IMR-90 (cell line): Measurements from ENCODE around the gene PPP5C. TPM values are rescaled to one million over a fixed set of nuclear protein-coding genes. Genes with fewer than 3 reads are reported as not detected.

Experiments used
- ATAC-seq: fragments of 200-7000 bp; cut with Tn5 transposase; 2 replicates; pipeline ENCODE4 v1.9.1; 2020; ENCODE audit warnings: low read depth, mild to moderate bottlenecking, moderate library complexity
- BruUV-seq: library from RNA; stranded (reverse); fragments of 400-500 nt; replicated peaks from 2 replicates; lab custom pipeline; 2021; lab: Mats Ljungman, UMichigan
- CTCF ChIA-PET: fragments of 300-600 bp; formaldehyde crosslinking; extraction: SDS; loops from one replicate; lab custom pipeline; 2021; ENCODE audit warnings: antibody characterized with exemption; lab: Yijun Ruan, JAX
- POLR2A ChIA-PET: fragments of 300-600 bp; sonication (Branson Sonifier 250); formaldehyde crosslinking; loops from one replicate; lab custom pipeline; 2022; ENCODE audit warnings: antibody characterized with exemption; ENCODE audit not compliant: unreplicated experiment; lab: Charles Lee
- DNase-seq: peaks from one replicate; pipeline ENCODE4 v3.0.0; 2013
- H2AFZ ChIP-seq: replicated peaks from 2 replicates; pipeline ENCODE3; 2013; ENCODE audit warnings: low read length, mild to moderate bottlenecking; ENCODE audit not compliant: poor library complexity
- H2AK5ac ChIP-seq: 2 replicates; pipeline ENCODE4 v1.6.1; 2013; ENCODE audit warnings: low read depth, low read length, inconsistent platforms
- H2AK9ac ChIP-seq: replicated peaks from 2 replicates; pipeline ENCODE3; 2013; ENCODE audit warnings: mild to moderate bottlenecking, low read depth, low read length, moderate library complexity; ENCODE audit not compliant: poor library complexity
- H2BK120ac ChIP-seq: 2 replicates; pipeline ENCODE4 v1.6.1; 2013; ENCODE audit warnings: low read depth, low read length, inconsistent platforms
- H2BK15ac ChIP-seq: 3 replicates; pipeline ENCODE4 v1.6.1; 2013; ENCODE audit warnings: low read depth, low read length, inconsistent platforms
- H2BK20ac ChIP-seq: 2 replicates; pipeline ENCODE4 v1.6.1; 2013; ENCODE audit warnings: low read depth, mild to moderate bottlenecking, inconsistent platforms, low read length, moderate library complexity
- H2BK5ac ChIP-seq: 2 replicates; pipeline ENCODE4 v1.6.1; 2013; ENCODE audit warnings: mild to moderate bottlenecking, low read depth, low read length, inconsistent platforms; ENCODE audit not compliant: poor library complexity, severe bottlenecking
- H3K14ac ChIP-seq: replicated peaks from 2 replicates; pipeline ENCODE4 v1.6.1; 2013; ENCODE audit warnings: low read depth, low read length, inconsistent platforms
- H3K18ac ChIP-seq: 2 replicates; pipeline ENCODE4 v1.6.1; 2013; ENCODE audit warnings: low read depth, low read length, control low read depth
- H3K23ac ChIP-seq: 2 replicates; pipeline ENCODE4 v1.6.1; 2013; ENCODE audit warnings: low read depth, low read length, inconsistent platforms
- H3K27ac ChIP-seq: 2 replicates; pipeline ENCODE4 v1.5.1; 2013; ENCODE audit warnings: mild to moderate bottlenecking, control low read depth, low read length; ENCODE audit not compliant: insufficient read depth
- H3K27me3 ChIP-seq: 2 replicates; pipeline ENCODE4 v1.6.1; 2013; ENCODE audit warnings: low read length; ENCODE audit not compliant: control insufficient read depth, insufficient read depth
- H3K36me3 ChIP-seq: 2 replicates; pipeline ENCODE4 v1.6.1; 2013; ENCODE audit warnings: low read length, mixed read lengths; ENCODE audit not compliant: control insufficient read depth, insufficient read depth
- H3K4ac ChIP-seq: 2 replicates; pipeline ENCODE4 v1.6.1; 2013; ENCODE audit warnings: low read depth, low read length, inconsistent platforms
- H3K4me1 ChIP-seq: 2 replicates; pipeline ENCODE4 v1.6.1; 2013; ENCODE audit warnings: low read length, mixed read lengths; ENCODE audit not compliant: control insufficient read depth, insufficient read depth
- H3K4me2 ChIP-seq: 2 replicates; pipeline ENCODE4 v1.6.1; 2013; ENCODE audit warnings: low read depth, mild to moderate bottlenecking, control low read depth, low read length, moderate library complexity
- H3K4me3 ChIP-seq: 2 replicates; pipeline ENCODE4 v1.5.1; 2013; ENCODE audit warnings: low read depth, mild to moderate bottlenecking, control low read depth, low read length, moderate library complexity; ENCODE audit not compliant: insufficient read depth
- H3K56ac ChIP-seq: 2 replicates; pipeline ENCODE4 v1.6.1; 2013; ENCODE audit warnings: low read length, inconsistent platforms; ENCODE audit not compliant: insufficient read depth; ENCODE audit errors: extremely low read depth
- H3K79me1 ChIP-seq, 2 experiments: 2 replicates each; pipeline ENCODE4 v1.6.1; 2013; ENCODE audit warnings: low read length in 2 of 2, inconsistent platforms in 1 of 2, low read depth in 1 of 2
- H3K9ac ChIP-seq: 2 replicates; pipeline ENCODE4 v1.6.1; 2013; ENCODE audit warnings: low read depth, low read length, control low read depth
- H3K9me1 ChIP-seq: 2 replicates; pipeline ENCODE4 v1.6.1; 2013; ENCODE audit warnings: low read length, inconsistent platforms; ENCODE audit not compliant: insufficient read depth
- H3K9me3 ChIP-seq: 2 replicates; pipeline ENCODE4 v1.6.1; 2013; ENCODE audit warnings: low read length; ENCODE audit not compliant: control insufficient read depth, insufficient read depth
- H4K20me1 ChIP-seq: 2 replicates; pipeline ENCODE4 v1.6.1; 2013; ENCODE audit warnings: low read length, inconsistent platforms; ENCODE audit not compliant: insufficient read depth
- H4K5ac ChIP-seq: 2 replicates; pipeline ENCODE4 v1.6.1; 2013; ENCODE audit warnings: mild to moderate bottlenecking, low read depth, low read length, control low read depth
- H4K8ac ChIP-seq, 2 experiments: 2 replicates each; pipeline ENCODE4 v1.6.1; 2013; ENCODE audit warnings: low read depth in 2 of 2, low read length in 2 of 2, control low read depth in 1 of 2, inconsistent platforms in 1 of 2
- H4K91ac ChIP-seq: 2 replicates; pipeline ENCODE4 v1.6.1; 2013; ENCODE audit warnings: low read depth, low read length, inconsistent platforms; ENCODE audit not compliant: insufficient read depth
- BHLHE40 ChIP-seq: fragments of 150-350 bp; IDR thresholded peaks from 2 replicates; pipeline ENCODE4 v1.6.1; 2016; ENCODE audit warnings: mild to moderate bottlenecking, low read depth, low read length
- CEBPB ChIP-seq: IDR thresholded peaks from 2 replicates; pipeline ENCODE4 v1.6.1; 2012; ENCODE audit warnings: low read depth, low read length, improper control_type of control experiment
- ELK1 ChIP-seq: fragments of 150-350 bp; IDR thresholded peaks from 2 replicates; pipeline ENCODE4 v1.6.1; 2016; ENCODE audit warnings: low read depth, mild to moderate bottlenecking, low read length, moderate library complexity, borderline replicate concordance
- FOS ChIP-seq: fragments of 150-350 bp; IDR thresholded peaks from 2 replicates; pipeline ENCODE4 v1.6.1; 2016; ENCODE audit warnings: low read depth, low read length
- MAFK ChIP-seq: IDR thresholded peaks from 2 replicates; pipeline ENCODE4 v1.6.1; 2012; ENCODE audit warnings: low read depth, low read length, improper control_type of control experiment
- MAZ ChIP-seq: IDR thresholded peaks from 2 replicates; pipeline ENCODE4 v1.6.1; 2012; ENCODE audit warnings: low read depth, mild to moderate bottlenecking, low read length, improper control_type of control experiment, moderate library complexity, borderline replicate concordance
- MXI1 ChIP-seq: IDR thresholded peaks from 2 replicates; pipeline ENCODE4 v1.6.1; 2012; ENCODE audit warnings: low read depth, mild to moderate bottlenecking, low read length, moderate library complexity, borderline replicate concordance
- NFE2L2 ChIP-seq: fragments of 150-350 bp; IDR thresholded peaks from 2 replicates; pipeline ENCODE4 v1.6.1; 2016; ENCODE audit warnings: low read depth, mild to moderate bottlenecking, low read length
- POLR2A ChIP-seq: IDR thresholded peaks from 2 replicates; pipeline ENCODE4 v1.6.1; 2012; ENCODE audit warnings: mild to moderate bottlenecking, low read depth, low read length
- RCOR1 ChIP-seq: IDR thresholded peaks from 2 replicates; pipeline ENCODE4 v1.6.1; 2012; ENCODE audit warnings: mild to moderate bottlenecking, low read length, improper control_type of control experiment; ENCODE audit not compliant: insufficient replicate concordance
- RFX5 ChIP-seq: IDR thresholded peaks from 2 replicates; pipeline ENCODE4 v1.8.0; 2012; ENCODE audit warnings: low read depth, mild to moderate bottlenecking, low read length, moderate library complexity
- SMC3 ChIP-seq: fragments of 150-350 bp; IDR thresholded peaks from 2 replicates; pipeline ENCODE4 v1.6.1; 2016; ENCODE audit warnings: low read depth, mild to moderate bottlenecking, antibody characterized with exemption, low read length, moderate library complexity
- WGBS, 2 experiments: methylation state at CpG; one replicate each; pipeline versions ENCODE4 v1.1.5 to v1.1.7; 2013; ENCODE audit warnings: missing lambda C conversion rate in 2 of 2; ENCODE audit not compliant: insufficient read length in 1 of 2; ENCODE audit errors: extremely low coverage in 2 of 2; 5-methylcytosine and 5-hydroxymethylcytosine counted together
- dilution Hi-C: fragments of 300-500 bp; cut with HindIII; formaldehyde crosslinking; loops from one replicate; pipeline ENCODE4 v1.14.3; 2018; ENCODE audit warnings: low sequenced_read_pairs; ENCODE audit not compliant: unreplicated experiment
- in situ Hi-C: fragments of 300-500 bp; cut with MboI; formaldehyde crosslinking; loops from 3 replicates; pipeline ENCODE4 v1.14.3; 2019; ENCODE audit warnings: low sequenced_read_pairs, inconsistent platforms, mixed read lengths
- intact Hi-C: fragments of 100-400 bp; cut with micrococcal nuclease; formaldehyde crosslinking; loops from 2 replicates; pipeline ENCODE4 v1.10.0; 2022
- polyA plus RNA-seq, 3 experiments: library from polyadenylated mRNA; depleted of rRNA; stranded (reverse); fragments of >200 nt; gene quantifications; 2 replicates each; pipeline ENCODE4 v1.2.3, GENCODE V29; 2012; ENCODE audit warnings: low replicate concordance in 1 of 3
- total RNA-seq: library from RNA; depleted of rRNA; stranded (reverse); fragments of >200 nt; gene quantifications from 2 replicates; pipeline ENCODE4 v1.2.3, GENCODE V29; 2012
- TF ChIP-seq, protein P1 (sequence below): conservative IDR thresholded peaks from 2 replicates; pipeline ENCODE4 v1.5.1; 2012; ENCODE audit warnings: mild to moderate bottlenecking, low read depth, low read length, improper control_type of control experiment

The PPP5C gene
- total and polyA plus RNA-seq, 2 of the 4 experiments (the other 2 are of a cell fraction): 80.5 to 128 TPM

DNA sequence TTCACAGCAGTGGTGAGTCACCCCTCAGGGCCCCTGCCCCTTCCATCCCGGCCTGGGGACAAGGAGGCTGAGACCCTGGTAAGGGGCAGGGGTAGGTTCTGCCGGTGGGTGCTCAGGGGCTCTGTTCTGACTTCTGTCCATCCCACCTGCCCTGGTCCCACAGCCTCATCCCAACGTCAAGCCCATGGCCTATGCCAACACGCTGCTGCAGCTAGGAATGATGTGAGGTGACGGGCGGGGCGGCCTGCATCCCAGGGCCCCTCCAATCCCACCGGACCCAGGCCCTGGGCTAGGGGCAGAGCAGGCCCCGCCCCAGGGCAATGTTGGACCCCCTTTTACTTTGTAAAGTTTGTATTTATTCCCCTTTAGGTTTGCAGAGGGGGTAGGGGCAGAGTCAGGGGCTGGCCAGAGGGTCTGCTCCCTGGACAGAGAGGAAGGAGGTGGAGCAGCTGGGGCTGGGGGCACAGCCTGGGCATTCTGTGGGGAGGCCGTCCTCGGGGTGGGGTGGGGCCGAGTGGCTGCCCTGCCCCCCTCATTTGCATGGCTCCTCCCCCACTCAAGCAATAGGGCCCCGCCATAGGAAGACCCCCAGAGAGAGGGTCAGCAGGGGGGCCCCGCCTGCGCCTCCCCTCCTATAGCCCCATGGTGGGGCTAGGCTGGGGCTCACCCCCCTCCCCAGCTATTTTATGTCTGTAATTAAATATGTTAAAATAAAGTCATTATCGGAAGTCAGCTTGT, 43.4 kb downstream of the PPP5C start (continued):
- no peak for TF ChIP-seq NFE2L2
- TF ChIP-seq MXI1: no peak
- TF ChIP-seq BHLHE40: no peak
- no peak for TF ChIP-seq MAZ

- H3K9me1 ChIP-seq: peaks cover 18% of the 10 kb centered on the region
- H2BK120ac ChIP-seq: no peak overlapping the region
- no peak overlapping the region for H3K23ac ChIP-seq
- H2BK20ac ChIP-seq: no peak overlapping the region
- in situ Hi-C loops: no loop called here
- H4K20me1 ChIP-seq: no peaks in the 10 kb centered on the region; the same call in 1 of the 2 replicates
- H3K27me3 ChIP-seq: no peaks in the 10 kb centered on the region
- dilution Hi-C loops: no loop called here
- no peak overlapping the region for H2BK15ac ChIP-seq
- no peak overlapping the region for H3K18ac ChIP-seq
- DNase-seq (no peak), ATAC-seq (no peak)
- H3K9ac ChIP-seq: no peak overlapping the region
- no peak overlapping the region for H2AK9ac ChIP-seq
- H3K4me3 ChIP-seq: no peak overlapping the region
- H3K4me1 ChIP-seq: peaks cover 14% of the 10 kb centered on the region
- BruUV-seq: no TSS peak
- peaks cover 6% of the 10 kb centered on the region for H3K9me3 ChIP-seq
- POLR2A ChIA-PET: no interaction called here
- H3K79me1 ChIP-seq: peaks cover 0 to 14% of the 10 kb centered on the region in 2 experiments; a peak in 2 of 4 replicates
- no peak overlapping the region for H3K14ac ChIP-seq
- H2AFZ ChIP-seq: no peak overlapping the region
- no peak overlapping the region for H3K56ac ChIP-seq
- H3K4ac ChIP-seq: no peak overlapping the region
- intact Hi-C loops: no loop called here
- no peak overlapping the region for H4K8ac ChIP-seq
- H2AK5ac ChIP-seq: peak overlapping the region; percentile 51; the same call in 1 of the 2 replicates
- CTCF ChIA-PET: no interaction called here
- peaks cover 42% of the 10 kb centered on the region for H3K36me3 ChIP-seq
- no peak overlapping the region for H3K27ac ChIP-seq
- H2BK5ac ChIP-seq: no peak overlapping the region
- no peak overlapping the region for H4K5ac ChIP-seq
- no peak overlapping the region for H4K91ac ChIP-seq
- WGBS, 2 experiments: 95% methylated on average over 16 of the region's 18 CpGs; no CpG with 5 or more reads in 1 of the 2 experiments
- no peak overlapping the region for H3K4me2 ChIP-seq
- no peak for TF ChIP-seq SMC3
- TF ChIP-seq, protein P1, sequence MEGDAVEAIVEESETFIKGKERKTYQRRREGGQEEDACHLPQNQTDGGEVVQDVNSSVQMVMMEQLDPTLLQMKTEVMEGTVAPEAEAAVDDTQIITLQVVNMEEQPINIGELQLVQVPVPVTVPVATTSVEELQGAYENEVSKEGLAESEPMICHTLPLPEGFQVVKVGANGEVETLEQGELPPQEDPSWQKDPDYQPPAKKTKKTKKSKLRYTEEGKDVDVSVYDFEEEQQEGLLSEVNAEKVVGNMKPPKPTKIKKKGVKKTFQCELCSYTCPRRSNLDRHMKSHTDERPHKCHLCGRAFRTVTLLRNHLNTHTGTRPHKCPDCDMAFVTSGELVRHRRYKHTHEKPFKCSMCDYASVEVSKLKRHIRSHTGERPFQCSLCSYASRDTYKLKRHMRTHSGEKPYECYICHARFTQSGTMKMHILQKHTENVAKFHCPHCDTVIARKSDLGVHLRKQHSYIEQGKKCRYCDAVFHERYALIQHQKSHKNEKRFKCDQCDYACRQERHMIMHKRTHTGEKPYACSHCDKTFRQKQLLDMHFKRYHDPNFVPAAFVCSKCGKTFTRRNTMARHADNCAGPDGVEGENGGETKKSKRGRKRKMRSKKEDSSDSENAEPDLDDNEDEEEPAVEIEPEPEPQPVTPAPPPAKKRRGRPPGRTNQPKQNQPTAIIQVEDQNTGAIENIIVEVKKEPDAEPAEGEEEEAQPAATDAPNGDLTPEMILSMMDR: no peak
- TF ChIP-seq RCOR1: no peak
- TF ChIP-seq RFX5: no peak
- no peak for TF ChIP-seq MXI1
- TF ChIP-seq FOS: no peak
- TF ChIP-seq POLR2A: no peak
- no peak for TF ChIP-seq MAFK
- no peak for TF ChIP-seq BHLHE40
- TF ChIP-seq NFE2L2: no peak
- no peak for TF ChIP-seq MAZ
- TF ChIP-seq CEBPB: no peak
- TF ChIP-seq ELK1: no peak
Measured at GRCh38 chr19:46390866-46391265, 44.0 kb downstream of the PPP5C start.
